HepG2 (cell line): ENCODE data around the gene NR1I2. TPM values are rescaled to one million over a fixed set of nuclear protein-coding genes. Genes with fewer than 3 reads are reported as not detected.
A peak's percentile ranks its signal among the peaks of the same experiment; 100 is the strongest.

Experiments
- AGO2 ChIP-seq: fragments of 200-400 bp; formaldehyde crosslinking; optimal IDR thresholded peaks from 2 replicates; pipeline ENCODE3; 2017; ENCODE audit warnings: mild to moderate bottlenecking, low read depth, low read length, moderate library complexity
- ATRX ChIP-seq: sonication (generic); formaldehyde crosslinking; IDR thresholded peaks from 2 replicates; pipeline ENCODE4 v1.4.0; 2020; ENCODE audit warnings: missing genetic modification reagents, borderline replicate concordance
- ELF3 ChIP-seq: IDR thresholded peaks from 2 replicates; pipeline ENCODE4 v1.6.1; 2016; ENCODE audit warnings: missing genetic modification reagents, missing compliant biosample characterization
- HNRNPH1 ChIP-seq: fragments of 200-400 bp; formaldehyde crosslinking; optimal IDR thresholded peaks from 2 replicates; pipeline ENCODE3; 2017; ENCODE audit warnings: mild to moderate bottlenecking, low read depth, low read length
- NFKB2 ChIP-seq: sonication (generic); formaldehyde crosslinking; IDR thresholded peaks from 2 replicates; pipeline ENCODE4 v1.4.0; 2020; ENCODE audit warnings: missing genetic modification reagents, borderline replicate concordance
- NFKBIZ ChIP-seq: IDR thresholded peaks from 2 replicates; pipeline ENCODE4 v1.6.1; 2018; ENCODE audit warnings: missing genetic modification reagents, missing compliant biosample characterization
- REL ChIP-seq: sonication (generic); formaldehyde crosslinking; conservative IDR thresholded peaks from 2 replicates; pipeline ENCODE4 v1.8.0; 2022; ENCODE audit warnings: mild to moderate bottlenecking, missing genetic modification reagents, moderate library complexity
- SMARCC2 ChIP-seq: fragments of 450-650 bp; IDR thresholded peaks from 2 replicates; pipeline ENCODE4 v1.6.1; 2017; ENCODE audit warnings: antibody characterized with exemption, mild to moderate bottlenecking
- SMARCE1 ChIP-seq: fragments of 450-650 bp; IDR thresholded peaks from 2 replicates; pipeline ENCODE4 v1.6.1; 2017; ENCODE audit warnings: borderline replicate concordance
- ZBED4 ChIP-seq: sonication (generic); formaldehyde crosslinking; IDR thresholded peaks from 2 replicates; pipeline ENCODE4 v1.4.0; 2020; ENCODE audit warnings: missing genetic modification reagents, borderline replicate concordance
- ZBTB40 ChIP-seq, 2 experiments: fragments of 450-650 bp in 1 of 2; sonication (generic) in 1 of 2; formaldehyde crosslinking in 1 of 2; IDR thresholded peaks; 2 replicates each; pipeline versions ENCODE4 v1.6.1 to v1.8.0; 2016 to 2022; ENCODE audit warnings: antibody characterized with exemption in 1 of 2, mild to moderate bottlenecking in 1 of 2, missing genetic modification reagents in 1 of 2
- ZHX1 ChIP-seq: sonication (generic); formaldehyde crosslinking; IDR thresholded peaks from 2 replicates; pipeline ENCODE4 v1.8.1; 2022; ENCODE audit warnings: low read depth, mild to moderate bottlenecking, missing genetic modification reagents
- ZNF317 ChIP-seq: sonication (generic); formaldehyde crosslinking; IDR thresholded peaks from 2 replicates; pipeline ENCODE4 v1.5.0; 2020; ENCODE audit warnings: mild to moderate bottlenecking, missing genetic modification reagents
- ZNF441 ChIP-seq: sonication (generic); formaldehyde crosslinking; IDR thresholded peaks from 2 replicates; pipeline ENCODE4 v1.7.0; 2021; ENCODE audit warnings: missing genetic modification reagents, borderline replicate concordance
- ZNF713 ChIP-seq: sonication (generic); formaldehyde crosslinking; IDR thresholded peaks from 2 replicates; pipeline ENCODE4 v1.4.0; 2020; ENCODE audit warnings: mild to moderate bottlenecking, missing genetic modification reagents
- polyA plus RNA-seq, 8 experiments: library from polyadenylated mRNA; depleted of rRNA in 3 of 8; stranded (reverse) in 7 of 8; unstranded in 1 of 8; fragments of >200 nt; fragmentation: Illumina TruSeq in 4 of 8; extraction: Trizol in 4 of 8; gene quantifications; 2 replicates each; pipeline versions ENCODE4 v1.2.1 to v1.2.3, GENCODE V29; 2011 to 2016; ENCODE audit warnings: low read depth in 4 of 8, missing spikeins in 1 of 8, mixed read lengths in 1 of 8; ENCODE audit not compliant: insufficient read depth in 1 of 8
- total RNA-seq, 5 experiments: library from RNA; depleted of rRNA; stranded (reverse); fragments of >200 nt; fragmentation: Illumina TruSeq; extraction: Trizol; gene quantifications; 2 replicates each; pipeline ENCODE4 v1.2.3, GENCODE V29; 2016; ENCODE audit warnings: low read depth in 1 of 5

Gene NR1I2
- total and polyA plus RNA-seq, 2 of the 13 experiments (the other 11 are each of a cell fraction or from before 2014, with no cell fraction given) = 8.8 to 13.4 TPM

GRCh38 chr3:119795849-119796248 is 13.9 kb downstream of the NR1I2 start (continued):
- TF ChIP-seq ZBTB40 (IDR thresholded peaks at IDR 0.05) = no peak
- no peak for TF ChIP-seq ZBTB40 (CRISPR knock-in tag; IDR thresholded peaks at IDR 0.05)
- no peak for TF ChIP-seq AGO2
- TF ChIP-seq ZHX1 = no peak
- TF ChIP-seq ELF3 (CRISPR knock-in tag) = no peak
- TF ChIP-seq ZNF317 (CRISPR knock-in tag) = 0 out of 2 replicates have a peak, but pooled peaks have one; percentile 45
- no peak for TF ChIP-seq SMARCE1
- no peak for TF ChIP-seq HNRNPH1
- no peak; the same call in 1 of the 2 replicates for TF ChIP-seq ZBED4 (CRISPR knock-in tag)
- TF ChIP-seq SMARCC2 = no peak
- TF ChIP-seq ZNF713 (CRISPR knock-in tag) = no peak
- no peak for TF ChIP-seq ZNF441 (CRISPR knock-in tag)
- no peak for TF ChIP-seq ATRX (CRISPR knock-in tag)
- no peak for TF ChIP-seq NFKB2 (CRISPR knock-in tag)
- no peak for TF ChIP-seq REL (CRISPR knock-in tag)
- TF ChIP-seq NFKBIZ = no peak
